Adipose tissue (tissue), 3 donors: ENCODE results near the gene IFNA21. TPM values are rescaled to one million over a fixed set of nuclear protein-coding genes. Genes with fewer than 3 reads are reported as not detected.
"Not testable (repeated sequence)": the region's sequence is repeated elsewhere in the genome, so short reads cannot be mapped to it uniquely, and the experiment has no call there.

Experiments used
- H3K27ac ChIP-seq: one replicate; pipeline ENCODE4 v1.5.1; 2013; ENCODE audit warnings: low read depth, low read length
- WGBS, 3 donors: extraction: QIAGEN DNeasy Blood & Tissue Kit; methylation state at CpG; one replicate each; pipeline ENCODE4 v1.1.7; 2013; 5-methylcytosine and 5-hydroxymethylcytosine counted together
- polyA plus RNA-seq, 3 donors: library from polyadenylated mRNA; stranded (reverse); fragments of 200-250 nt; gene quantifications; one replicate each; pipeline ENCODE4 v1.2.3, GENCODE V29; 2013
- donor health status: healthy with polysubstance abuse.
- donor health status: Bipolar disorder and iron deficiency.
- donor health status: healthy.

Gene IFNA21
- polyA plus RNA-seq, 3 donors, result not detected

GRCh38 chr9:21154018-21154608 lies 12.3 kb downstream of the IFNA21 start:
- 1 to 10% (median 7%) methylated on average over 3 of the region's 3 CpGs for WGBS, 3 donors
- no peak overlapping the region for H3K27ac ChIP-seq

GRCh38 chr9:21153336-21154017 lies 13.0 kb downstream of the IFNA21 start:
- WGBS, 3 donors, result 16 to 33% (median 24%) methylated on average over 3 of the region's 3 CpGs
- H3K27ac ChIP-seq, result no peak overlapping the region

- 42 to 52% (median 52%) methylated on average over 1 of the region's 1 CpG for WGBS, 3 donors
- H3K27ac ChIP-seq, result no peak overlapping the region
Measured at GRCh38 chr9:21144603-21145002, 21.9 kb downstream of the IFNA21 start.

- 20 to 43% (median 41%) methylated on average over 1 of the region's 1 CpG for WGBS, 3 donors
- H3K27ac ChIP-seq, result no peak within 1 kb of the TSS
Measured at GRCh38 chr9:21141427-21141882, 25.0 kb downstream of the IFNA21 start, which contains the start of gene IFNW1. TSS of gene IFNW1 (minus strand) at chr9:21141832. CDS start at chr9:21141570, 262 bp downstream.

GRCh38 chr9:21137020-21137419 lies 29.4 kb downstream of the IFNA21 start:
- no peak overlapping the region for H3K27ac ChIP-seq
- 46 to 97% (median 95%) methylated on average over 1 of the region's 1 CpG for WGBS, 3 donors

- no peak overlapping the region for H3K27ac ChIP-seq
- 63 to 79% (median 64%) methylated on average over 3 of the region's 3 CpGs for WGBS, 3 donors
Measured at GRCh38 chr9:21135736-21136135, 30.7 kb downstream of the IFNA21 start.

GRCh38 chr9:21128186-21128585 lies 38.3 kb downstream of the IFNA21 start:
- not testable (repeated sequence) for H3K27ac ChIP-seq

- no peak overlapping the region for H3K27ac ChIP-seq
- WGBS, 3 donors, result 80 to 92% (median 83%) methylated on average over 4 of the region's 4 CpGs
Measured at GRCh38 chr9:21121595-21122251, 44.7 kb downstream of the IFNA21 start.

- WGBS, 3 donors, result 87 to 95% (median 92%) methylated on average over 2 of the region's 2 CpGs
- no peak overlapping the region for H3K27ac ChIP-seq
Measured at GRCh38 chr9:21121079-21121478, 45.4 kb downstream of the IFNA21 start.

- WGBS, 3 donors, result 50 to 67% (median 54%) methylated on average over 7 of the region's 7 CpGs
- H3K27ac ChIP-seq, result no peak overlapping the region
Measured at GRCh38 chr9:21119093-21119770, 47.2 kb downstream of the IFNA21 start.

Other genes starting within 250 kb of the IFNA21 start
- 1 to 10 TPM in 2 of 3 donors, under 1 TPM in 1; 0.20 to 2.4 (median 1.1) TPM for gene HACD4, start 135.0 kb downstream of the IFNA21 start, polyA plus RNA-seq
- gene IFNB1, start 88.7 kb downstream of the IFNA21 start, polyA plus RNA-seq, result not detected
- gene IFNW1, start 24.8 kb downstream of the IFNA21 start, polyA plus RNA-seq, result not detected
- gene IFNA4, start 20.9 kb upstream of the IFNA21 start, polyA plus RNA-seq, result not detected
- not detected for gene IFNA7, start 35.5 kb upstream of the IFNA21 start, polyA plus RNA-seq
- gene IFNA10, start 40.5 kb upstream of the IFNA21 start, polyA plus RNA-seq, result not detected
- not detected for gene IFNA16, start 50.7 kb upstream of the IFNA21 start, polyA plus RNA-seq
- gene IFNA17, start 61.6 kb upstream of the IFNA21 start, polyA plus RNA-seq, result not detected
- not detected for gene IFNA14, start 73.3 kb upstream of the IFNA21 start, polyA plus RNA-seq
- not detected for gene IFNA5, start 138.7 kb upstream of the IFNA21 start, polyA plus RNA-seq
- 1 to 10 TPM; 5.0 to 8.8 (median 7.8) TPM for gene KLHL9, start 168.7 kb upstream of the IFNA21 start, polyA plus RNA-seq
- gene IFNA6, start 184.2 kb upstream of the IFNA21 start, polyA plus RNA-seq, result not detected
- not detected for gene IFNA13, start 201.4 kb upstream of the IFNA21 start, polyA plus RNA-seq
- under 1 TPM in 1 of 3 donors, not detected in 2; 0.56 TPM for gene IFNA2, start 218.7 kb upstream of the IFNA21 start, polyA plus RNA-seq
- not detected for gene IFNA8, start 242.5 kb upstream of the IFNA21 start, polyA plus RNA-seq